ENCODE measurements around the gene BMPER. TPM values are rescaled to one million over a fixed set of nuclear protein-coding genes. Genes with fewer than 3 reads are reported as not detected.

BMPER gene
- polyA plus RNA-seq, 1 of the 3 experiments (the other 2 are of a cell fraction): 20.0 TPM

GRCh38 chr7:33901199-33901598, 4.1 kb upstream of the BMPER start (continued):
- TF ChIP-seq CTCF (IDR thresholded peaks at IDR 0.05) (no peak), PBX3 (IDR thresholded peaks at IDR 0.05) (no peak), MAX (IDR thresholded peaks at IDR 0.05; ENCODE audit: low read depth) (no peak), RAD21 (IDR thresholded peaks at IDR 0.05; ENCODE audit: low read length) (no peak)

GRCh38 chr7:33901847-33902246, 3.5 kb upstream of the BMPER start:
- H3K36me3 ChIP-seq (replicated peaks in 1 of 2; ENCODE audit: control insufficient read depth in 1 of 2, insufficient read depth in 2 of 2, low read length in 1 of 2): no peaks in the 10 kb centered on the region
- H3K9ac ChIP-seq: no peak overlapping the region
- no peaks in the 10 kb centered on the region for H3K9me2 ChIP-seq
- peaks cover 3% of the 10 kb centered on the region; the same call in 1 of the 2 replicates for H3K79me2 ChIP-seq (ENCODE audit: insufficient read depth)
- H3K9me3 ChIP-seq: no peaks in the 10 kb centered on the region
- no peaks in the 10 kb centered on the region for H3K27me3 ChIP-seq (ENCODE audit: insufficient read depth)
- ChIA-PET CTCF (interaction anchor here (0.7 to 1.7 kb wide), 4 partner anchors 31 to 1397 kb away, joined by 3 to 7 read pairs (median 4); no protein-coding TSS in a partner anchor), POLR2A (no interaction called here)
- H4K20me1 ChIP-seq (ENCODE audit: insufficient read depth): no peaks in the 10 kb centered on the region
- H3K4me2 ChIP-seq: no peak overlapping the region
- no peak overlapping the region for H2AFZ ChIP-seq (ENCODE audit: low read depth)
- H3K4me1 ChIP-seq (ENCODE audit: control insufficient read depth in 1 of 2, insufficient read depth in 2 of 2, low read depth in 1 of 2, low read length in 1 of 2): peaks cover 9 to 21% of the 10 kb centered on the region in 2 experiments; a peak in 3 of 4 replicates
- peaks cover 9% of the 10 kb centered on the region for H3F3A ChIP-seq (replicated peaks; ENCODE audit: insufficient read depth)
- no peak for DNase-seq
- no peak overlapping the region for H3K4me3 ChIP-seq (ENCODE audit: low read depth in 2 of 2, low read length in 1 of 2)
- 45% methylated on average over 2 of the region's 2 CpGs for WGBS (ENCODE audit: low lambda C conversion rate)
- H3K27ac ChIP-seq (ENCODE audit: low read depth in 2 of 2, low read length in 1 of 2): no peak overlapping the region
- TF ChIP-seq REST (IDR thresholded peaks at IDR 0.05; ENCODE audit: low read depth, low read length): no peak
- TF ChIP-seq SMC3 (IDR thresholded peaks at IDR 0.05; ENCODE audit: low read depth, low read length): no peak
- no peak for TF ChIP-seq MEF2A (IDR thresholded peaks at IDR 0.05; ENCODE audit: borderline replicate concordance, low read depth)
- TF ChIP-seq FOSL2 (IDR thresholded peaks at IDR 0.05; ENCODE audit: borderline replicate concordance, low read depth): no peak
- TF ChIP-seq GABPA (IDR thresholded peaks at IDR 0.05; ENCODE audit: low read depth): no peak
- no peak for TF ChIP-seq IRF3 (IDR thresholded peaks at IDR 0.05; ENCODE audit: low read depth, low read length)
- no peak for TF ChIP-seq NFIC (IDR thresholded peaks at IDR 0.05; ENCODE audit: borderline replicate concordance)
- TF ChIP-seq NRF1 (IDR thresholded peaks at IDR 0.05; ENCODE audit: low read depth, low read length): no peak
- TF ChIP-seq TEAD4 (IDR thresholded peaks at IDR 0.05; ENCODE audit: borderline replicate concordance, insufficient read depth): no peak
- TF ChIP-seq MXI1 (IDR thresholded peaks at IDR 0.05; ENCODE audit: low read depth, low read length): no peak
- TF ChIP-seq CTCF (IDR thresholded peaks at IDR 0.05): no peak
- no peak for TF ChIP-seq FOXM1 (IDR thresholded peaks at IDR 0.05; ENCODE audit: low read depth)
- no peak for TF ChIP-seq RXRA (IDR thresholded peaks at IDR 0.05; ENCODE audit: borderline replicate concordance, low read depth)
- TF ChIP-seq GATA2 (CRISPR knock-in tag; IDR thresholded peaks at IDR 0.05): no peak
- no peak for TF ChIP-seq RCOR1 (IDR thresholded peaks at IDR 0.05; ENCODE audit: low read length)
- no peak for TF ChIP-seq TAF1 (IDR thresholded peaks at IDR 0.05; ENCODE audit: borderline replicate concordance, low read depth, low read length)
- TF ChIP-seq USF1 (IDR thresholded peaks at IDR 0.05; ENCODE audit: borderline replicate concordance, low read depth): no peak
